Mesenchymal stem cell (in vitro differentiated cells and primary cell): ENCODE measurements around the gene ALDH5A1.

ENCODE experiments used
- DNase-seq: peaks from one replicate; pipeline ENCODE4 v3.0.0-alpha.2; 2013
- H2AFZ ChIP-seq: one replicate; pipeline ENCODE4 v1.6.1; 2013; ENCODE audit warnings: low read depth, mild to moderate bottlenecking, control low read depth, inconsistent platforms, low read length, moderate library complexity
- H2AK5ac ChIP-seq: 2 replicates; pipeline ENCODE4 v1.6.1; 2013; ENCODE audit warnings: low read length, moderate library complexity, mild to moderate bottlenecking, inconsistent platforms; ENCODE audit not compliant: severe bottlenecking
- H2BK120ac ChIP-seq: one replicate; pipeline ENCODE4 v1.6.1; 2013; ENCODE audit warnings: low read depth, mild to moderate bottlenecking, inconsistent platforms, low read length, moderate library complexity
- H2BK12ac ChIP-seq, 2 experiments: one replicate each; pipeline ENCODE4 v1.6.1; 2013; ENCODE audit warnings: inconsistent platforms in 2 of 2, low read length in 2 of 2, mild to moderate bottlenecking in 2 of 2, moderate library complexity in 2 of 2, control low read depth in 1 of 2
- H2BK15ac ChIP-seq: one replicate; pipeline ENCODE4 v1.6.1; 2013; ENCODE audit warnings: mild to moderate bottlenecking, low read depth, inconsistent platforms; ENCODE audit not compliant: poor library complexity, severe bottlenecking
- H2BK5ac ChIP-seq: 2 replicates; pipeline ENCODE4 v1.6.1; 2013; ENCODE audit warnings: low read depth, mild to moderate bottlenecking, low read length, control low read depth, inconsistent platforms; ENCODE audit not compliant: poor library complexity, severe bottlenecking
- H3K14ac ChIP-seq, 2 experiments: one replicate each; pipeline ENCODE4 v1.6.1; 2013; ENCODE audit warnings: inconsistent platforms in 2 of 2, low read length in 2 of 2, control low read depth in 1 of 2, mild to moderate bottlenecking in 1 of 2, moderate library complexity in 1 of 2
- H3K18ac ChIP-seq, 2 experiments: one replicate each; pipeline ENCODE4 v1.6.1; 2013; ENCODE audit warnings: inconsistent platforms in 2 of 2, low read length in 2 of 2, control low read depth in 1 of 2, low read depth in 1 of 2, mild to moderate bottlenecking in 1 of 2
- H3K23ac ChIP-seq, 2 experiments: one replicate each; pipeline ENCODE4 v1.6.1; 2013; ENCODE audit warnings: inconsistent platforms in 2 of 2, low read length in 2 of 2, mild to moderate bottlenecking in 2 of 2, moderate library complexity in 2 of 2, control low read depth in 1 of 2
- H3K27ac ChIP-seq: 2 replicates; pipeline ENCODE4 v1.5.1; 2013; ENCODE audit warnings: mild to moderate bottlenecking, moderate library complexity, low read length, control low read depth, inconsistent platforms; ENCODE audit not compliant: poor library complexity, severe bottlenecking
- H3K27me3 ChIP-seq, 2 experiments: 2 replicates each; pipeline versions ENCODE4 v1.6.1 to v1.7.0; 2013; ENCODE audit warnings: low read length in 2 of 2, mild to moderate bottlenecking in 2 of 2, moderate library complexity in 2 of 2, control low read depth in 1 of 2, inconsistent platforms in 1 of 2; ENCODE audit not compliant: control insufficient read depth in 1 of 2, insufficient read depth in 1 of 2
- H3K36me3 ChIP-seq, 2 experiments: 2 replicates each; pipeline versions ENCODE4 v1.6.1 to v1.7.0; 2013; ENCODE audit warnings: low read length in 2 of 2, control low read depth in 1 of 2, inconsistent platforms in 1 of 2, low read depth in 1 of 2, mild to moderate bottlenecking in 1 of 2; ENCODE audit not compliant: insufficient read depth in 2 of 2, control insufficient read depth in 1 of 2
- H3K4ac ChIP-seq, 2 experiments: one replicate each; pipeline ENCODE4 v1.6.1; 2013; ENCODE audit warnings: inconsistent platforms in 2 of 2, low read length in 2 of 2, mild to moderate bottlenecking in 2 of 2, moderate library complexity in 2 of 2, control low read depth in 1 of 2, low read depth in 1 of 2
- H3K4me1 ChIP-seq: 2 replicates; pipeline ENCODE4 v1.6.1; 2013; ENCODE audit warnings: low read depth, low read length, control low read depth; ENCODE audit not compliant: control insufficient read depth, insufficient read depth
- H3K4me2 ChIP-seq: 2 replicates; pipeline ENCODE4 v1.6.1; 2013; ENCODE audit warnings: low read length, mild to moderate bottlenecking, inconsistent platforms; ENCODE audit not compliant: poor library complexity, severe bottlenecking
- H3K4me3 ChIP-seq, 2 experiments: 2 replicates each; pipeline versions ENCODE4 v1.5.1 to v1.7.0; 2013; ENCODE audit warnings: low read length in 2 of 2, mild to moderate bottlenecking in 2 of 2, control low read depth in 1 of 2, low read depth in 1 of 2; ENCODE audit not compliant: insufficient read depth in 1 of 2
- H3K79me1 ChIP-seq: replicated peaks from 2 replicates; pipeline ENCODE4 v1.6.1; 2013; ENCODE audit warnings: mild to moderate bottlenecking, control low read depth, low read length, inconsistent platforms; ENCODE audit not compliant: poor library complexity, severe bottlenecking
- H3K9ac ChIP-seq: 2 replicates; pipeline ENCODE4 v1.7.0; 2013; ENCODE audit warnings: mild to moderate bottlenecking, low read length, moderate library complexity
- H3K9me3 ChIP-seq: 2 replicates; pipeline ENCODE4 v1.7.0; 2013; ENCODE audit warnings: mild to moderate bottlenecking, low read length; ENCODE audit not compliant: control insufficient read depth
- H4K8ac ChIP-seq: one replicate; pipeline ENCODE4 v1.6.1; 2013; ENCODE audit warnings: inconsistent platforms, mild to moderate bottlenecking, low read length, moderate library complexity
- H4K91ac ChIP-seq: one replicate; pipeline ENCODE4 v1.6.1; 2013; ENCODE audit warnings: mild to moderate bottlenecking, low read length, inconsistent platforms
- WGBS: methylation state at CpG from one replicate; pipeline ENCODE4 v1.1.7; 2013; ENCODE audit warnings: mixed read lengths; 5-methylcytosine and 5-hydroxymethylcytosine counted together

Gene ALDH5A1

GRCh38 chr6:24464253-24465038 lies 30.3 kb upstream of the ALDH5A1 start:
- 88% methylated on average over 4 of the region's 11 CpGs for WGBS
- H2BK12ac ChIP-seq: no peak overlapping the region
- H2AFZ ChIP-seq: no peak overlapping the region
- no peak overlapping the region for H3K14ac ChIP-seq
- no peak overlapping the region for H3K27ac ChIP-seq
- no peak overlapping the region for H3K18ac ChIP-seq
- no peak overlapping the region for H3K4me3 ChIP-seq
- no peaks in the 10 kb centered on the region for H3K36me3 ChIP-seq
- H3K23ac ChIP-seq: no peak overlapping the region
- no peak for DNase-seq
- H4K8ac ChIP-seq: no peak overlapping the region
- no peak overlapping the region for H2BK120ac ChIP-seq
- H3K27me3 ChIP-seq: no peaks in the 10 kb centered on the region
- H2BK15ac ChIP-seq: no peak overlapping the region
- no peak overlapping the region for H2AK5ac ChIP-seq
- no peak overlapping the region for H4K91ac ChIP-seq
- no peak overlapping the region for H3K4me2 ChIP-seq
- no peak overlapping the region for H2BK5ac ChIP-seq
- H3K9me3 ChIP-seq: no peaks in the 10 kb centered on the region
- H3K79me1 ChIP-seq: no peaks in the 10 kb centered on the region
- H3K4ac ChIP-seq: no peak overlapping the region
- no peaks in the 10 kb centered on the region for H3K4me1 ChIP-seq
- H3K9ac ChIP-seq: no peak overlapping the region

- Histone ChIP-seq H3K18ac (no peak overlapping the region), H3K36me3 (no peaks in the 10 kb centered on the region), H3K23ac (no peak overlapping the region), H3K14ac (no peak overlapping the region), H2AK5ac (no peak overlapping the region), H3K27ac (no peak overlapping the region), H3K27me3 (no peaks in the 10 kb centered on the region), H2BK120ac (no peak overlapping the region), H3K9ac (no peak overlapping the region), H3K4me3 (no peak overlapping the region), H2BK5ac (no peak overlapping the region), H2AFZ (no peak overlapping the region), H3K79me1 (no peaks in the 10 kb centered on the region), H4K91ac (no peak overlapping the region), H3K4me1 (no peaks in the 10 kb centered on the region), H3K4me2 (no peak overlapping the region), H3K9me3 (no peaks in the 10 kb centered on the region), H2BK15ac (no peak overlapping the region), H2BK12ac (no peak overlapping the region), H4K8ac (no peak overlapping the region), H3K4ac (no peak overlapping the region)
- no peak for DNase-seq
- WGBS: 89% methylated on average over 3 of the region's 7 CpGs
Observed at GRCh38 chr6:24469811-24470210, 25.0 kb upstream of the ALDH5A1 start.

GRCh38 chr6:24472181-24472580 lies 22.6 kb upstream of the ALDH5A1 start:
- H2BK5ac ChIP-seq: no peak overlapping the region
- H3K4me2 ChIP-seq: no peak overlapping the region
- H2BK12ac ChIP-seq: no peak overlapping the region
- no peak overlapping the region for H4K8ac ChIP-seq
- H2BK120ac ChIP-seq: no peak overlapping the region
- H3K9ac ChIP-seq: no peak overlapping the region
- no peaks in the 10 kb centered on the region for H3K36me3 ChIP-seq
- no peak overlapping the region for H2AK5ac ChIP-seq
- H2AFZ ChIP-seq: no peak overlapping the region
- H3K27ac ChIP-seq: no peak overlapping the region
- no peak overlapping the region for H2BK15ac ChIP-seq
- no peaks in the 10 kb centered on the region for H3K9me3 ChIP-seq
- H3K18ac ChIP-seq: no peak overlapping the region
- no peak overlapping the region for H4K91ac ChIP-seq
- H3K4me1 ChIP-seq: no peaks in the 10 kb centered on the region
- no peak overlapping the region for H3K4ac ChIP-seq
- no peaks in the 10 kb centered on the region for H3K79me1 ChIP-seq
- H3K14ac ChIP-seq: no peak overlapping the region
- H3K23ac ChIP-seq: no peak overlapping the region
- H3K4me3 ChIP-seq: no peak overlapping the region
- DNase-seq: no peak
- H3K27me3 ChIP-seq: no peaks in the 10 kb centered on the region

DNA sequence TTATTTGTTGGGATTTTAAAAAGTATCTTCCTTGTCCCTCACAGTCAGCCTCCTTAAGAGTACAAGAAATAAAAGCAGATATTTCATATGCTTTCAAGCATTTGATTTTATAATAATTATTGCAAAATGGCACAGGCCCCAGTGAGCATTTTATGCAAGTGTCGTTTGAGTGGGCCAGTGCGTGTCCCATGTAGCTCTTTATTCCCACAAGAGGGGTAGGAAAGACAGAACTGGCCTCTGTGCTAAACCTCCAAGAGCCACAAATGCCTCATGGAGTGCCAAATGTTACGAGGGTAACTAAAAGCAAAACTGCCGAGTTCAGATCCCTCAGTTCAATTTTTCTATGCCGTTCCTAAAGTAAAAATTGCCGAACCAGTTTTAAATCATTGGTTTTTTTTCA lies 18.1 kb upstream of the ALDH5A1 start:
- H3K4me1 ChIP-seq: no peaks in the 10 kb centered on the region

More for the DNA sequence above, 18.1 kb upstream of the ALDH5A1 start:
- H2AK5ac ChIP-seq: no peak overlapping the region
- no peak overlapping the region for H2BK12ac ChIP-seq
- no peaks in the 10 kb centered on the region for H3K79me1 ChIP-seq
- H3K9me3 ChIP-seq: no peaks in the 10 kb centered on the region
- no peak overlapping the region for H2BK120ac ChIP-seq
- no peak overlapping the region for H3K27ac ChIP-seq
- no peak overlapping the region for H2AFZ ChIP-seq
- 92% methylated on average over 6 of the region's 6 CpGs for WGBS
- no peak overlapping the region for H3K4ac ChIP-seq
- H4K8ac ChIP-seq: no peak overlapping the region
- no peak overlapping the region for H2BK5ac ChIP-seq
- H3K36me3 ChIP-seq: no peaks in the 10 kb centered on the region
- no peaks in the 10 kb centered on the region for H3K27me3 ChIP-seq
- no peak overlapping the region for H2BK15ac ChIP-seq
- no peak for DNase-seq
- no peak overlapping the region for H3K4me3 ChIP-seq
- no peak overlapping the region for H3K18ac ChIP-seq
- no peak overlapping the region for H3K14ac ChIP-seq
- no peak overlapping the region for H3K4me2 ChIP-seq
- no peak overlapping the region for H3K9ac ChIP-seq
- no peak overlapping the region for H4K91ac ChIP-seq
- no peak overlapping the region for H3K23ac ChIP-seq
